Uterus (tissue), 4 donors: ENCODE data around the gene GTF3C2. TPM values are rescaled to one million over a fixed set of nuclear protein-coding genes. Genes with fewer than 3 reads are reported as not detected.

Experiments used
- DNase-seq, 2 donors: peaks; one replicate each; pipeline ENCODE4 v3.0.0-alpha.2; 2019 to 2020
- H3K27ac ChIP-seq, 2 donors: fragments of 200-600 bp; sonication (generic); 1 replicate in 1 of 2; 2 replicates in 1 of 2; pipeline ENCODE4 v1.5.1; 2016 to 2018
- H3K27me3 ChIP-seq, 2 donors: fragments of 200-600 bp; sonication (generic); one replicate each; pipeline ENCODE4 v1.5.1; 2018 to 2019; ENCODE audit warnings: control low read depth in 1 of 2
- H3K36me3 ChIP-seq, 2 donors: fragments of 200-600 bp; sonication (generic); one replicate each; pipeline ENCODE4 v1.5.1; 2019; ENCODE audit warnings: control low read depth in 1 of 2
- H3K4me1 ChIP-seq, 2 donors: fragments of 200-600 bp; sonication (generic); one replicate each; pipeline ENCODE4 v1.5.1; 2018 to 2019; ENCODE audit warnings: control low read depth in 1 of 2
- H3K4me3 ChIP-seq, 2 donors: fragments of 200-600 bp; sonication (generic); 1 replicate in 1 of 2; 2 replicates in 1 of 2; pipeline ENCODE4 v1.5.1; 2018 to 2019; ENCODE audit warnings: mild to moderate bottlenecking in 1 of 2
- H3K9me3 ChIP-seq, 2 donors: fragments of 200-600 bp; sonication (generic); one replicate each; pipeline ENCODE4 v1.5.1; 2019; ENCODE audit warnings: control low read depth in 1 of 2
- CTCF ChIP-seq, 4 experiments: fragments of 200-600 bp in 2 of 4; fragments of 450-650 bp in 2 of 4; sonication (generic) in 2 of 4; IDR thresholded peaks; one replicate each; pipeline ENCODE4 v1.5.1; 2016 to 2019; ENCODE audit warnings: antibody characterized with exemption in 4 of 4, mild to moderate bottlenecking in 2 of 4, moderate library complexity in 1 of 4
- POLR2A ChIP-seq, 2 donors: fragments of 450-650 bp; IDR thresholded peaks; one replicate each; pipeline ENCODE4 v1.6.1; 2016; ENCODE audit warnings: antibody characterized with exemption in 2 of 2, mild to moderate bottlenecking in 1 of 2, moderate library complexity in 1 of 2
- intact Hi-C: fragments of 100-400 bp; cut with DNase I; formaldehyde crosslinking; loops from one replicate; pipeline ENCODE4 v1.15.1; 2023; ENCODE audit warnings: low total_unique reads
- total RNA-seq, 4 donors: library from RNA; depleted of rRNA in 3 of 4; stranded (reverse); fragments of >200 nt in 3 of 4; gene quantifications; one replicate each; pipeline versions ENCODE4 v1.1.0 to v1.2.4, GENCODE V29; 2014 to 2023
- donor health status: DM: yes; HTN: yes; CAD: no.

The GTF3C2 gene
- total RNA-seq, 4 donors from 2014 or later = 21.3 to 70.6 (median 31.2) TPM

DNA sequence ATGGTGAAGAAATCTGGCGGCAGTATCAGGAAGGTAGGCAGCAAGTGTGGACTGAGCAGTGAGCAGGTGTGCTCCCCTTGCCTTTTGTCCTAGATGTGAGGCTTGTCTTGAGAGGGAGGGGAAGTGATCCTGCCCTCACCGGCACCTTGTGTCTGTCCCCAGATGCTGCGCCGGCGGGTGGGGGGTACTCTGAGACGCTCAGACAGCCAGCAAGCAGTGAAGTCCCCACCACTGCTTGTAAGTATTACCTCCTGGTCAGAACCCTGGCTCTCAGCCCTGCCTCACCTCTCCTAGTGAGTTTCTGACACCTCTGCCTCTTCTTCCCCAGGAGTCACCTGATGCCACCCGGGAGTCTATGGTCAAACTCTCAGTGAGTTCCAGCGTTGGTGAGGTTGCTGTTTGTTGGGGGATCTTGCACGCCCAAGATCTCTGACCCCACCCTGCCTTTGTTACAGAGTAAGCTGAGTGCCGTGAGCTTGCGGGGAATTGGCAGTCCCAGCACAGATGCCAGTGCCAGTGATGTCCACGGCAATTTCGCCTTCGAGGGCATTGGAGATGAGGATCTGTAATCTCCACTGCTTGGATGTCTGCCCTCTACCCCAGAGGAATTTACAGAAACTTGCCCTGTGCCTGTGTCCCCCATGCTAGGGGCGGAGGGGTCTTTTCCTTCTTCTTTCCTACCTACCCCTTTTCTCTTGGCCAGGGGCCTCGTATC, 19.7 kb upstream of the GTF3C2 start:
- Histone ChIP-seq H3K36me3 (no peaks in the 10 kb centered on the region), H3K9me3 (no peaks in the 10 kb centered on the region), H3K4me3 (no peak overlapping the region), H3K27me3 (no peaks in the 10 kb centered on the region), H3K27ac (no peak overlapping the region), H3K4me1 (peaks cover 10 to 16% of the 10 kb centered on the region in 2 donors)
- intact Hi-C loops = no loop called here
- no peak for DNase-seq
- TF ChIP-seq CTCF (IDR thresholded peaks at IDR 0.05) = no peak
- no peak for TF ChIP-seq POLR2A (IDR thresholded peaks at IDR 0.05)

DNA sequence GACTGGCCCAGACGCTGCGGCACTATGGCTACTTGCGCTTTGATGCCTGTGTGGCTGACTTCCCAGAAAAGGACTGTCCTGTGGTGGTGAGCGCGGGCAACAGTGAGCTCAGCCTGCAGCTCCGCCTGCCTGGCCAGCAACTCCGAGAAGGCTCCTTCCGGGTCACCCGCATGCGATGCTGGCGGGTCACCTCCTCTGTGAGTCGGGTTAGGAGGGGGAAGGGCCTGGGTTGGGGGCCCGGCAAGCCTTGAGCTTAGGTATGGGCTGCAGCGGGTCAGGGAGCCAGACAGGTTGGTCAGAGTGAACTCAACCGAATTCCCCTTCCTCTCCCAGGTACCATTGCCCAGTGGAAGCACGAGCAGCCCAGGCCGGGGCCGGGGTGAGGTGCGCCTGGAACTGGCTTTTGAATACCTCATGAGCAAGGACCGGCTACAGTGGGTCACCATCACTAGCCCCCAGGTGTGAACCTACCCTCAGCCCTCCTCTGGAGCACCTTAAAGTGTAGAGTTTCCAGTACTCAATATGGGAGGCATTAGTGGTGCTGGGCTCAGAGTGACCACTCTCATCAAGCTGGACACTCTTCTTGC, 19.0 kb upstream of the GTF3C2 start:
- Histone ChIP-seq H3K4me1 (peaks cover 10 to 19% of the 10 kb centered on the region in 2 donors), H3K27me3 (no peaks in the 10 kb centered on the region), H3K36me3 (no peaks in the 10 kb centered on the region), H3K27ac (no peak overlapping the region), H3K4me3 (no peak overlapping the region), H3K9me3 (no peaks in the 10 kb centered on the region)
- no peak for DNase-seq
- intact Hi-C loops = no loop called here
- TF ChIP-seq POLR2A (IDR thresholded peaks at IDR 0.05) = no peak
- TF ChIP-seq CTCF (IDR thresholded peaks at IDR 0.05) = no peak

DNA sequence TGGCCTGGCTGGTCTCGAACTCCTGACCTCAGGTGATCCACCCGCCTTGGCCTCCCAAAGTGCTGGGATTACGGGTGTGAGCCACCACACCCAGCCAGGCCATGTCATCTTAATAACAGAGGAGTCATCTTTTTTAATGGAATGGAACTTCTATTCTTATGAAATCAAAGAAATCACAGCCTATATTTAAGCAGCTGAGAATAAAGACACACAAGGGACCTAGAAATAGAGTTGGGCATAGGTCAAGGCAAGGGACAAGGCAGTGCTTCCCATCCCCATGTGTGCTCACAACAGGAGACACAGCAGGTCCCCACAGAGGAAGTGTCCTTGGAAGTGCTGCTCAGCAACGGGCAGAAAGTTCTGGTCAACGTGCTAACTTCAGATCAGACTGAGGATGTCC, 17.0 kb upstream of the GTF3C2 start:
- no peaks in the 10 kb centered on the region for H3K27me3 ChIP-seq
- intact Hi-C loops = no loop called here
- H3K27ac ChIP-seq = no peak overlapping the region
- no peaks in the 10 kb centered on the region for H3K9me3 ChIP-seq
- TF ChIP-seq POLR2A (IDR thresholded peaks at IDR 0.05) (no peak), CTCF (IDR thresholded peaks at IDR 0.05) (no peak)
- no peak for DNase-seq
- no peak overlapping the region for H3K4me3 ChIP-seq
- peaks cover 16 to 30% of the 10 kb centered on the region in 2 donors for H3K4me1 ChIP-seq
- no peaks in the 10 kb centered on the region for H3K36me3 ChIP-seq

DNA sequence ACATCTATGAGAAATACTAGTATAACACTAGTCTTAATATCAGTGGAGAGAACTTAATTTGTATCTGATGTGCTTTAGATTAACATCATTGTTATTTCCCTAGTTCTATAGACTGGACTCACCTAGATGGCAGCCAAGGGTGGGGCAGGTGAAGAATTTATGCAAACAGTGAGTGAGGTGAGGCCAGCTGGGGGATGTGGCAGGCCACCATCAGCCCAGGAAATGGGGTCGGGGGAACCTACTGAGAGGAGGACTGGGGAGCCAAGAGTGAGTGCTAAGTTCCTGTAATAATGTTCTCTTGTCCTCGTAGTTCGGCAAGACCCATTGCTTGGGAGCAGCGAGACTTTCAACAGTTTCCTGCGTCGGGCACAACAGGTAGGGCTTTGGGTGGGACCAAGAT, 16.4 kb upstream of the GTF3C2 start:
- peaks cover 16 to 30% of the 10 kb centered on the region in 2 donors for H3K4me1 ChIP-seq
- H3K27ac ChIP-seq = no peak overlapping the region
- no peaks in the 10 kb centered on the region for H3K9me3 ChIP-seq
- H3K27me3 ChIP-seq = no peaks in the 10 kb centered on the region
- intact Hi-C loops = no loop called here
- no peak for TF ChIP-seq POLR2A (IDR thresholded peaks at IDR 0.05)
- TF ChIP-seq CTCF (IDR thresholded peaks at IDR 0.05) = no peak
- H3K36me3 ChIP-seq = no peaks in the 10 kb centered on the region
- no peak for DNase-seq
- no peak overlapping the region for H3K4me3 ChIP-seq

- peaks cover 16 to 30% of the 10 kb centered on the region in 2 donors for H3K4me1 ChIP-seq
- H3K27ac ChIP-seq = peak overlapping the region; percentile 67 to 91
- intact Hi-C loops = no loop called here
- no peak for TF ChIP-seq CTCF (IDR thresholded peaks at IDR 0.05)
- no peak for TF ChIP-seq POLR2A (IDR thresholded peaks at IDR 0.05)
- H3K27me3 ChIP-seq = no peaks in the 10 kb centered on the region
- H3K9me3 ChIP-seq = no peaks in the 10 kb centered on the region
- H3K4me3 ChIP-seq = peak overlapping the region; percentile 65 to 96
- no peaks in the 10 kb centered on the region for H3K36me3 ChIP-seq
- no peak for DNase-seq
Observed at GRCh38 chr2:27370816-27371620, 14.5 kb upstream of the GTF3C2 start.
